ENCODE data around the gene ENOX1.
"Not testable (repeated sequence)": the region's sequence is repeated elsewhere in the genome, so short reads cannot be mapped to it uniquely, and the experiment has no call there.

The ENOX1 gene

DNA sequence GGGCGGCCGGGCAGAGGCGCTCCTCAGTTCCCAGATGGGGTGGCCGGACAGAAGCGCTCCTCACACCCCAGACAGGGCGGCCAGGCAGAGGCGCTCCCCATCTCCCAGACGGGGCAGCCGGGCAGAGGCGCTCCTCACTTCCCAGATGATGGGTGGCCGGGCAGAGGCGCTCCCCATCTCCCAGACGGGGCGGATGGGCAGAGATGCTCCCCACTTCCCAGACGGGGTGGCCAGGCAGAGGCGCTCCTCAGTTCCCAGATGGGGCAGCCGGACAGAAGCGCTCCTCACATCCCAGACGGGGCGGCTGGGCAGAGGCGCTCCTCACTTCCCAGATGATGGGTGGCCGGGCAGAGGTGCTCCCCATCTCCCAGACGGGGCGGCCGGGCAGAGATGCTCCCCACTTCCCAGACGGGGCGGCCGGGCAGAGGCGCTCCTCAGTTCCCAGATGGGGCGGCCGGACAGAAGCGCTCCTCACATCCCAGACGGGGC is 370.8 kb downstream of the ENOX1 start:
- not testable (repeated sequence) for DNase-seq

DNA sequence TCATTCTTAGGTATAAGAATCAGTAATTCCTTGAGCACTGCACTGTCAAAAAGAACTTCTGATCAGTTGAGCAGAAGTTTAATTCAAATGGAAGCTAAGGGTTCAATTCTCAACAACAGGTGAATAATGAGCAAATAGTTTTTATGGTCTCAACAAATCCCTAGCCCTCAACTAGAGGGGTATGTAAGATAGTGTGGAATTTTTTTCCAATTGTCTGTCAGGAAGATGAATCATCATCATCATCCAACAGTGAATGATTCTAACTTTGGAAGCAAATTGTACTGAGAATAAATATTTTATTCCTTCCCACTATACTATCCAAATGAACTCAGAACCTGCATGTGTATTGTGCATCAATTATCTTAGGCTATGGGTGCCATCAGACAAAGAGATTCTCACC is 372.7 kb downstream of the ENOX1 start:
- no peak for DNase-seq

- DNase-seq = no peak
Measured at GRCh38 chr13:43411741-43412140, 375.0 kb downstream of the ENOX1 start.

DNA sequence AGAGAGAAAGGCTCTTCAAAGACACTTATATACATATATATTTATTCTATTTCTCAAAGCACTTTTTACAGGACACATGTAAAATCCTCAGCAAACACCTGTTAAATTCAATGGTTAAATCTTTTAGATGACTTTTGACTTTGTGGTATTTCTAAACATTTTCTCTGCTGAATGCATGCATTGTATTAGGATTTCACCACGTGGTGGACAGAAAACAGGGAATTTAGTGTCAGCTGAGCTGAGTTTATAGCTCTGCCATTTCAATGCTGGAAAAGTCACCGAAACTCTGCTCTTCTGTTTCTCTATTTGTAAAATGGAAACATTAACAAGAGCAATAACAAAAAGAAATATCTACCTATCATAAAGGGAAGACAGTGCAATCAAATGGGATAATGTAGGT is 375.6 kb downstream of the ENOX1 start:
- no peak for DNase-seq

- DNase-seq = no peak
Measured at GRCh38 chr13:43408274-43408673, 378.5 kb downstream of the ENOX1 start.

DNA sequence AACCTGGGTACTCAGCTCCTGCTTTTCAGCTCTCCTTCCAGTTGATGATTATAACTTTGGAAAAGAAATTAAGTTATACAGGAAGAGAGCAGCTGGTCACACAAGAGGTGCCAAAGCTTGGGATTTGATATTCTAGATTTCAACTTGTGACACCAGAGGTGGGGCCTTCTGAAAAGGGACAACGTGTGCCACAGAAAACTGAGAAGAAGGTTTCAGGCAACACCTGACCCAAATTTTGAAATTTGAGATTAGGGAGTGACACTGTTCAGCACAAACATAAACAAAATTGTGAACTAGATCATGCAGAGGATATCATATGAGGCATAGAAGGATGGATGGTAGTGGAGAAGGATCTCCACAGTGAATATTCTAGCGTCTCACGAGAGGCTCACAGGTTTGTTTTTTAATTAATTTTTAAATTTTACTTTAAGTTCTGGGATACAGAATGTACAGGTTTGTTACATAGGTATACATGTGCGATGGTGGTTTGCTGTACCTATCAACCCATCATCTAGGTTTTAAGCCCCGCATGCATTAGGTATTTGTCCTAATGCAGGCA is 379.7 kb downstream of the ENOX1 start:
- DNase-seq = no peak

DNA sequence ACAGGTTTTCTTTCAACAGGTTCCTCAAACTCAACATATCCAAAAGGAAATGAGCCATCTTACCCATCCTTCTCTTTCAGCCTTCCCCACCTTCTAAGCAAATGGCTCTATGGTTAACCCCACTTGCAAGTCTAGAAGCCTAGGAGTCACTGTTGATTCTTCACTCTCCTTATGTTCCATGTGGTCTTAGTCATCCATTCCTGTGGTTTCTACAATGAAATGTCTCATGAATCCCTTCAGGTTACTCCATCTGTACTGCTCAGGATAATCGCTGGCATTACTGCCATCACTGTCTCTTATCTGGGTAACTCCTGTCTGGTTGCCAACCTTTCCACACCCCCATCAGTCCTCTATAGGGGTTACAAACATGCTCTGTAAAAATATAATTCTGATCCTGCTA is 381.3 kb downstream of the ENOX1 start:
- DNase-seq = no peak

DNA sequence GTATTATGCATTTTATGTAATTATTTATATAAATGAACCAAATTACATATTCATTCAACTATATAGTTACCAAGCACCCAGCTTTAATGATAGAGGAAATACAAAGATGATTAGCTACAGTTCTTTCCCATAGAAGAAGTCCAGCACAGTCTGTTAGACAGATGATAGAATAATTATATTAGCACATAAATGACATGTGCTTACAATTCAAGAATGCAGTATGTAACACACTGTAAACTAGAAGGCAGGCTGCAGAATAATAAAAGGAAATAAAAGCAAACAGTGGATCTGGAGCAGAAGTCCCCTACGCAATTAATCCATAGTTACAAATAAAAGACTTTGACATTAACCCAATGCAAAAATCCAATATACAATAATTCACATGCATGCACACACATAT is 384.4 kb downstream of the ENOX1 start:
- DNase-seq = no peak

DNA sequence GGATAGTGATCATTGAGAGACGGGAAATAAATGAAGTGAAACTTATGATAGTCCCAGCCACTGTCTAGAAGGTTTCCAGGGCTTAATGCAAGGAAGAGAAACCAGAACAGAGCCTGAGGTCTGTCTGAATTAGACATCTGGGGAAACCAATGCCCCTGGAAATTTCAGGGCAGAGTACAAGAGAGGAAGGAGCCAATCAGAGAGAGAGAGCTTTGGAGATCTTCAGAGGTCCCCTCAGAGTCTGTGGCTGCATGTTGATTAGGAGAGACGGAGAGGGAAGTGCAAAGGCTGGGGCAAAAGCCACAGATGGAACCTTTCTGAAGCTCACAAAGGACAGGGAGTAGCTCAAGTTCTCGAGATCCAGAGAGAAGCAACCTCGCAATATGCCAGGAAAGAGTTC is 385.4 kb downstream of the ENOX1 start:
- DNase-seq = no peak

DNA sequence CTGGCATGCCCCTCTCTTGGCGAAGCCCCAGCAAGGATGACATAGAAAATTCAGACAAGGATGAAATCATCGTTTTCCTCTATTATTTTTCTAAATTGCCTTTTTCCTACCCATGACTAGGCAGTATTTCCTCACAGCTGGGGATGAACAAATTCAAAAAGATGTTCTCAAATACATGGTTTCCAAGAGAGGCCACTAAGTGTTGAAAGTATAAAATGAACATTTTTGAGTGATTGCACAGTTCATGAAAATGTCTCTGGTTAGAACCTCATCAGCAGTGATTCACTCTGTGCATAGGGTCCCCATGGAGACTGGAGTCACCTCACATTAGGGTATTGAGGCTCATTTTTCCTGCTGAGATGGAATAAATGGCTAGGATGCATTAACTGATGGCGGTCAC is 389.7 kb downstream of the ENOX1 start:
- DNase-seq = no peak

- no peak for DNase-seq
Measured at GRCh38 chr13:43391036-43391435, 395.7 kb downstream of the ENOX1 start.

- no peak for DNase-seq
Measured at GRCh38 chr13:43390619-43391018, 396.2 kb downstream of the ENOX1 start.

DNA sequence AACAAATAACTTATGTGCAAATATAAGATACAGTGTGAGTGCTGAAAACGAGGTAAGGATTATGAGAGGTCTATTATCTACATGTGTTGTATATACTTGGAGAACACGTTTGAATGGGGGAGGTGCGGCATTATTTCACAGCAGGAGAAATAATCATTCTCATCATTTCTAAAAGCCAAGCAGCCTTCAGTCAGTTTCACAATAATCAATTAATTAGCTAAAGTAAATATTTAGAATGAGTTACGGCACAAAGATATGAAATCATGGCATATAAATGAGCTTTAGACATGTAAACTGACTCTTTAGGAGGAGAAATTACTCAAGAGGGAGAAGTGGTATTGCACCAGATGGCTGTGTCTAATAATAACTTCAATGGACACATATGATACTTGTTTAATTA is 396.8 kb downstream of the ENOX1 start:
- no peak for DNase-seq

DNA sequence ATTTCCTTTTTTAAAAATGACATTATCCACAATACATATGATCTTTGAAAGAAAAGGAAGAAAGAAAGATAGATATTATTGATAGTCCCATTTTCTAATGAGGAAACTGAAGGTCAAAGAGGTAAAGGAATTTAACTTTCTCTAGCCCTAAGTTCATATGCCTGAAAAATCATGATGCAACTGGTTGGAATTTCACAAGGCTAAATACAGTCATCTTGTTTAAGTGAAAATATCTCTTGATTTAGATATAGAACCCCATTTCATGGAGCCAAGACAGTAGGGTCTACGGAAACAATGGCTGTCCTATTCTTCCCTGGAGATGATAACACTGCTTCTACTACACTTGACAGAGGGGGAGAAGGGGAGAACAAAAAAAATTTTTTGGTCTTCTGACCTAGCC is 397.2 kb downstream of the ENOX1 start:
- DNase-seq = no peak

DNA sequence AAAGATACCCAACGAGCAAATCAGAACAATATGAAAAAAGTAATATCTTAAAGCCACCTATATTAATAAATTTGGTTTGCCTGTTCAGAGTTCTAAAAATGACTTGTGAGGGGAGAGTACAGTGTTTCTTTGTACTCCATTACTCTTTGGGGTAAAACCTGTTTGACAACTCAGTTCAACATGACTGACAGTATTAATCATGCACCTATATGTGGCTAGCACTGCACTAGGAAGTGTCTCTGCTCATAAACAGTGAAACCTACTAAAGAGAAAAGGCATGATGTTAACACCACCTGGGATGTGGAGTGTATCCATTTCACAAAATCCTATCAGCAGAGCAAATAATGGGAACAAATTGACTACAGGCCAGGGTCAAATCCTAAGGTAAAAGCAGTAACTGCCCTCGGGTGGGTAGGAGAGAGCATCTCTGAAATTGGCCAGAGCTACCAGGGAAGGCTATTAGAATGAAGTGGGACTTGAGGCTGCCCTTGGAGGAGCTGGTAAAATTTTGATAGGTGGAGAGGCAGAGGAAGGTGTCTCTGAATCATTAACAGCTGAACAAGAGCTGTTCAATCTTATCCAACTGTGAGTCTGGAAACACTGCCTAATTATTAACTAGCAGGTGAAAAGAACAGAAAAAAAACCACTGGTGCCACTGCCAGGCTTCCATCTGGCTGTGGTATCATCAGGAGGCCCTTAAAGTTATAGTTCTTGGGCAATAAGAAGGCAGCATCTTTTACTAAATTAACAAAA is 398.3 kb downstream of the ENOX1 start:
- no peak for DNase-seq

DNA sequence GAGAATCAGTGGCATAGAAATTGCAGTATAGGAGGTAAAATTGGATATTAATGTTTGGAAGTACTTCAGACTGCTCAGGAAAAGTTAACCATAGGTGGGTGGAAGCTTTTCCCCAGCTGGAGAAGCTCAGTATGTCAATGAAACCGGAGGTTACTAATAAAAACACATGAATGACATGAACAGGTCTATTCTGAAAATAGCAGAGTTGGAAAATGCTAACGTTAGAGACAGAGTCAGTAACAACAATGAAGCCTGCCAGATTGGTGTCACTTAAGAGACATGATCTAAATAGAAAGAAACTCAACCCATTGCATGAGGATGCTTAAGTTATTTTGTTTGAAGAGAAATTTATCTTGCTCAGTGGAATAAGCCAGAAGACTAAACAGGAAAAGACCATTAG is 398.9 kb downstream of the ENOX1 start:
- no peak for DNase-seq

DNA sequence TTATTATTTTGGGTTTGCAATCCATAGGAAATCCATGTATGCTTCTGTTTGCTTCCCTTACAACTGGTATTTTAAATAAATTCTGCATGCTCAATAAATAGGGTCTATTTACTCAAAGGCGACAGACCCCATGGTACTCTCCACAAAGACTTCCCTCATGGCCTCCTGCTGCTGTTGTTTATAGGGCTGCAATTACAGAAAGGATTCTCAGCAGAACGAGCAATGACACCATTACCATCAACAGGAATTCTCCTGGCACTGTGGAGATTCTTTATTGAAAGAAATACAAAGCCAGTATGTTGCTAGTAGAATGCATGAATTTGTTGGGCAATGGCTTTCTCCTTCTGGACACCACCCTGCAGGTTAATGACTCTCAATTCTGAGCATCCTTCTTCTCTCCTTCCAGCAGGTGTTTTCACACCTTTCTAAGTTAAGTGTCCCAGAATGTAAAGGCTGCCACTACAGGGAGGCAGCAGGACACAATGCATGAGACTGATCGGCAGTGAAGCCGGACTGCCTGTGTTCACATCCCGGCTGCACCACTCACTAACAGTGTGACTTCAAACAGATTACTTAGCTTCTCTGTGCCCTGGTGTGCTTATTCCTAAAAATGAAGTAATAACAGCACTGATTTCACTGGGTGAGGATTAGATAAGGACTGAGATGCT is 403.1 kb downstream of the ENOX1 start:
- DNase-seq = no peak

GRCh38 chr13:43379738-43380137 is 407.0 kb downstream of the ENOX1 start:
- DNase-seq = no peak

- DNase-seq = no peak
Measured at GRCh38 chr13:43377973-43378372, 408.8 kb downstream of the ENOX1 start.

- DNase-seq = no peak
Measured at GRCh38 chr13:43377149-43377548, 409.6 kb downstream of the ENOX1 start.

DNA sequence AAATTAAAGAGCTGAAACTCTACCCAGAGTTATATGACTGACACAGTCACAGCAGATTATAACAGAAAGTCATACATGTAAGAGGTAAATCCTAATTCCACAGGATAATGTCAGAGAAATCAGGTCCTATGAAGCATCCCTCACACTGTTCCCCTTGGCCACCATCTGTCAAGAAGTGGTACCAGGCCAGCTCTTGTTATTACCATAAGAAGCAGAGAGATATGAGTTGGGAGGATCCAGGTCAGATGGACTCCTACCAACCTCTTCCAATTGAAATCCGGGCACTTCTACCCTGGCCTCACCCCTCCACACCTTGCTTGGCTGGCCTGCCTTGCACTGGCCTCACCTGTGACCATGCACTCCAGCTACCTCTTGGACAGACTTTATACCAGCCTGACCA is 410.2 kb downstream of the ENOX1 start:
- no peak for DNase-seq

DNA sequence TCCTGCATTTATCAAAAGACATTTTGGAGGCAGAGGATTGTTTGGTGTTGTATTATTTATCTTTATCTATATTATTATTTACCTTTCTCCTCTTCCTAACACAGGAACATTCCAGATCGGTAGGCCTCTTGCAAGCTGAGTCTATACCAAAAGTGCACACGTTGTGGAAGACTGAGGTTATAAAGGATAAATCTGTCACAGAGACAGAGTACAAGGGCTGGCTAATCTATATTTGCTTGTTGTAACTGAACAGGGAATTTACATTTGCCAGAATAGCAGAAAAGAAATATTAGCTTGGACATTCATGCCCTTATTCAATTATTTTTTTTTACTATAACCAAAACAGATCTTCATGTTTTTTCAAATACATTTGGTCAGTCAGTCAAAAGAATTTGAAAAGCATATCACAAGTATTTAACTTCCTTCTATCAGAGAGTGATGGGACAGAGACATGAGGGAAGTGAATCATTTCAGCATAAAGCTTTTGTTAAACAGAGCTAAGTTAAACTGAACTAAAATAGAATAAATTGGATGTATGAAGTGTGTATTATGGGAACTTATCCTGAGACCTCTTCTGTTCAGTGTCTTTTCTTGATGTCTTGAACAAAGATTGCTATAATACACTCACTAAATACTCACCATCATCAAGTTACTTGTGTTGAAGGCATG is 410.8 kb downstream of the ENOX1 start:
- no peak for DNase-seq

DNA sequence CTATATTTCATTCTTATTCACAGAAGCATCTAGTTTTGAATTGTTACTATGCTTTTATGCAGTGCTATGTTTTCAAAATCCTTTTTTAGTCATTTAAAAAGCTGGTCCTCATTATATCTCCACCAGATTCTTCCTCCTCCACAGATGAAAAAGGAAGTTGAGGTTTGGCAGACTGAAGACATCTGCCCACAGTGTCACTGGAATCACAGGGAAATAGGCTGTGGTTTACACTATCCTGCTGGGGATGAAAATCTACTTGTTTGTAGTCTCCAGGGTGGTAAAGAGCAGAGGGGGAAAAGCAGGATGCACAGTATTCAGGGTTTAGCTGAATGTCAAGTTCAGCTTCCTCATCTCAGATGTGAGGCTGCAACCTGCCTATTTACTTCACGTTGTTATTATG is 412.2 kb downstream of the ENOX1 start:
- DNase-seq = no peak

GRCh38 chr13:43373400-43373799 is 413.4 kb downstream of the ENOX1 start:
- DNase-seq = no peak

Measured in hematopoietic multipotent progenitor cell treated with erythropoietin and hydrocortisone succinate and interleukin-3 and kit ligand, for 8 days (in vitro differentiated cells).